ENCODE measurements around the gene GPC3. TPM values are rescaled to one million over a fixed set of nuclear protein-coding genes. Genes with fewer than 3 reads are reported as not detected.

Gene GPC3
- total RNA-seq, 2 donors from 2014 or later, result 1.9 to 2.0 TPM

DNA sequence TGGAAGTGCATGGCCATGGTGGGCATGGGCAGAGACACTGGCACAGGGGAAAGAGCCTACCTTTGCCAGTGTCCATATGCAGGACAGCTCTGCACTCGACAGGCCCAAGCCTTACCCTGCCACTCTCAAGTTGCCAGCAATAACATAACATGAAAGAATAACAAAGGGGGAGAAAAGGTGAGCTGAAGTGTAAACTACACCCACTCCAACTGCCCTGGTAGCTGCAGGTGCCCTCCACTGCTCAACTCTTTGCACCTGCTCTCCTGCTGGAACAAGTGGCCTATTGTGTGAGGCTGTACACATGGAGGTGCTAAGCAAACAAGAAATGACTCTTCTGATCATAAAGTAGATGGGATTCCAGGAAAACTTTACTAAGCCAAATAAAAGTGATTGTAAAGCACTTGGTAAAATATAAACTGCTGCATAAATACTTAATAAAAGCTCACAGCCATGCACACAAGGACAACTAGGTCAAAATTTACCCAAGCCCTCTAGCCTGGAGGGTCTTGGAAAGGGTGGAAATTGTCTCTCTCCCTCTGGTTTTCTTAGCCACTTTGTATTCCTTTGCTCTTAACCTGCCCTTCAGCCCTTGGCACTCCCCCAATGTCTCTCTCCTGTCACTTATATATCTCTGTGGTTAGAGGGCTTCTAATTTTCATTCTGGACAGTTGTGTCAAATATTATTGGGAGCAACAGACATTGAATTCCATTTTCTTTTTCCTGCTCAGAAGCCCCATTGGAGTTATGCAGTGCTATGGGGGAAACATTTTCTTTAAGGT is 308.9 kb downstream of the GPC3 start:
- DNase-seq, result peak; percentile 71
- H3K4me1 ChIP-seq, result no peaks in the 10 kb centered on the region
- H3K9ac ChIP-seq (ENCODE audit: low read depth in 2 of 2, low read length in 2 of 2), result peak overlapping the region in 1 of 2 donors; percentile 35
- intact Hi-C loops (cut with DNase I), result no loop called here
- TF ChIP-seq, protein P1, sequence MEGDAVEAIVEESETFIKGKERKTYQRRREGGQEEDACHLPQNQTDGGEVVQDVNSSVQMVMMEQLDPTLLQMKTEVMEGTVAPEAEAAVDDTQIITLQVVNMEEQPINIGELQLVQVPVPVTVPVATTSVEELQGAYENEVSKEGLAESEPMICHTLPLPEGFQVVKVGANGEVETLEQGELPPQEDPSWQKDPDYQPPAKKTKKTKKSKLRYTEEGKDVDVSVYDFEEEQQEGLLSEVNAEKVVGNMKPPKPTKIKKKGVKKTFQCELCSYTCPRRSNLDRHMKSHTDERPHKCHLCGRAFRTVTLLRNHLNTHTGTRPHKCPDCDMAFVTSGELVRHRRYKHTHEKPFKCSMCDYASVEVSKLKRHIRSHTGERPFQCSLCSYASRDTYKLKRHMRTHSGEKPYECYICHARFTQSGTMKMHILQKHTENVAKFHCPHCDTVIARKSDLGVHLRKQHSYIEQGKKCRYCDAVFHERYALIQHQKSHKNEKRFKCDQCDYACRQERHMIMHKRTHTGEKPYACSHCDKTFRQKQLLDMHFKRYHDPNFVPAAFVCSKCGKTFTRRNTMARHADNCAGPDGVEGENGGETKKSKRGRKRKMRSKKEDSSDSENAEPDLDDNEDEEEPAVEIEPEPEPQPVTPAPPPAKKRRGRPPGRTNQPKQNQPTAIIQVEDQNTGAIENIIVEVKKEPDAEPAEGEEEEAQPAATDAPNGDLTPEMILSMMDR (IDR thresholded peaks at IDR 0.05), result no peak
- no peaks in the 10 kb centered on the region for H3K27me3 ChIP-seq
- peak overlapping the region; percentile 38 for H3K27ac ChIP-seq
- H3K4me3 ChIP-seq, result no peak overlapping the region
- no peaks in the 10 kb centered on the region for H3K36me3 ChIP-seq
- H3K9me3 ChIP-seq, result no peaks in the 10 kb centered on the region

DNA sequence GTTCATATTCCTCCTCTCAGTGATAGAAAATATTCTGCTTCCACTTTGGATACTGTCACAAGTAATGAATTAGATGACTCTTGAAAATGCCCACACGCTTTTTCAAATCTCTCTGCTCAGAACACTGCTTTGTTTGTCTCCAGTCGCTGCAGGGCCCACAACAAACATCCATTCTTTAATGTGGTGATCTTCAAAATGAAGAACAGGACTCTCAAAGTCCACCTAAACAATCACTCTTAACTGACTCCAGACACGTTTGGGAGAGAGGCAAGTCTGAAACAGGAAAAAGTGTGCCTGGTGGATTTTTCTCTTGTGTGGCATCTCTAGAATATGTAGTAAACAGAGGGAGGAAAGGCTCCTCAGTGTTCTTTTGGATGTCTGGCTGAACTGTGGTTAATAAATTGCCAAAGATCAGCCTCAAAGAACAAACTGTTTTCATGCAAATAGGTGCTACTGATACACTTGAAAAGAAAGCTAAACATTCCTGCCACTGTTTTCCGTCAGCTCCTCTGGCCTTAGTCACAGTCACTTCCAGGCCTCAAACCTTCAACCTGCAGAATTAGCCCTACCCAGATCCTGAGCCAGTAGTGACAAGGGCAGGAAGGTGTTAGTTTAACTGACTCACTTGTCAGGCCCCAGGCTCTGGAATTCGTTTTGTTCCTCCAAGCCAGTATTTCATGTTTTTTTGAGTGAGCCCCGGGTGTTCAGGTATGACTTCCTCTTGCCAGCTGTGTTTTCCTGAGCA is 310.5 kb downstream of the GPC3 start:
- Histone ChIP-seq H3K4me3 (no peak overlapping the region), H3K9me3 (no peaks in the 10 kb centered on the region), H3K27me3 (no peaks in the 10 kb centered on the region), H3K9ac (ENCODE audit: low read depth in 2 of 2, low read length in 2 of 2) (peak overlapping the region in 1 of 2 donors; percentile 13), H3K4me1 (no peaks in the 10 kb centered on the region), H3K36me3 (no peaks in the 10 kb centered on the region), H3K27ac (peak overlapping the region; percentile 38)
- intact Hi-C loops (cut with DNase I), result no loop called here
- TF ChIP-seq, protein P1 (IDR thresholded peaks at IDR 0.05), result no peak
- DNase-seq, result no peak

DNA sequence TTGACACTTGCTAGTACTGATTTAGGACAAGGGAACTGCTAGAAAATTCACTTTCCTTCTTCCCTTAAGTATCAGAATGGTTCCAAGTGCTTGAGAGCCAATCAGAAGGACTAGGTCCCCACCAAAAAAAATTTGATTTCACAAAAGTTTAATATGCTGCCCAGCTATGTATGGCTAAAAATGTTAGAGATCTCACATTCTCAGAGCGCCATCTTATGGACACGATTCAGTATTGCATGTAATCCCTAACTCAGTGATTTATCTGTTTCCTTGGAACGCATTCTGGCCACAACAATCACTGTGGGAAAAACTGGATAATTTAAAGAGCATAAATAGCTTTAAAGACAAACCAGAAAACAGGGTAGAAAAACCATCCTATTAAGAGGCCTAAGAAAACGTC is 315.0 kb downstream of the GPC3 start:
- intact Hi-C loops (cut with DNase I), result no loop called here
- peak; percentile 39 for DNase-seq

DNA sequence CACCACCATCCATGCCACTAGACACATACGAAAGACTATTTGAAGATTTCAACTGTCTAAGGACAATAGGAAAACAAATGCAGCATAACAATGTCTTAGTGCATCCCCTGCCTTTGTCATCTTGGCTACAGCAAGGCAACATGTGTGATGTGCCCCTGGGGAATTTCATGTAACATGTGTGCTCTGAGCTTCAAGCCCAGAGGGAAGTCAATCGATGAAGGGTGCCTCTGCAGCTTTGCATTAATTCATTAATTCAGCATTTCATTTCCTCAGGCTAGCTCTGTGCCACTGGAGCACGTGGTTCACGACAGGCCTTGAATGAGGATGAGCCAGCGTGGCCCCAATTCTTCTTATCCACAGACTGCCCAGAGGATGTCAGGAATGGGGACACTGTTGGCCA is 316.2 kb downstream of the GPC3 start:
- H3K27me3 ChIP-seq, result no peaks in the 10 kb centered on the region
- no peak for DNase-seq
- H3K27ac ChIP-seq, result no peak overlapping the region
- no peak overlapping the region for H3K4me3 ChIP-seq
- TF ChIP-seq, protein P1 (IDR thresholded peaks at IDR 0.05), result no peak
- H3K36me3 ChIP-seq, result no peaks in the 10 kb centered on the region
- H3K9ac ChIP-seq (ENCODE audit: low read depth in 2 of 2, low read length in 2 of 2), result no peak overlapping the region
- H3K9me3 ChIP-seq, result no peaks in the 10 kb centered on the region
- no peaks in the 10 kb centered on the region for H3K4me1 ChIP-seq
- intact Hi-C loops (cut with DNase I), result loop anchor here (5.0 to 10.0 kb wide), 2 partner anchors 254 to 332 kb away; partner anchors contain the start of gene GPC4

More for the DNA sequence above, 315.0 kb downstream of the GPC3 start:
- H3K36me3 ChIP-seq, result no peaks in the 10 kb centered on the region
- no peak overlapping the region for H3K4me3 ChIP-seq
- no peak overlapping the region for H3K27ac ChIP-seq
- H3K27me3 ChIP-seq, result no peaks in the 10 kb centered on the region
- no peak overlapping the region for H3K9ac ChIP-seq (ENCODE audit: low read depth in 2 of 2, low read length in 2 of 2)
- no peaks in the 10 kb centered on the region for H3K4me1 ChIP-seq
- no peaks in the 10 kb centered on the region for H3K9me3 ChIP-seq
- TF ChIP-seq, protein P1 (IDR thresholded peaks at IDR 0.05), result peak; percentile 71

DNA sequence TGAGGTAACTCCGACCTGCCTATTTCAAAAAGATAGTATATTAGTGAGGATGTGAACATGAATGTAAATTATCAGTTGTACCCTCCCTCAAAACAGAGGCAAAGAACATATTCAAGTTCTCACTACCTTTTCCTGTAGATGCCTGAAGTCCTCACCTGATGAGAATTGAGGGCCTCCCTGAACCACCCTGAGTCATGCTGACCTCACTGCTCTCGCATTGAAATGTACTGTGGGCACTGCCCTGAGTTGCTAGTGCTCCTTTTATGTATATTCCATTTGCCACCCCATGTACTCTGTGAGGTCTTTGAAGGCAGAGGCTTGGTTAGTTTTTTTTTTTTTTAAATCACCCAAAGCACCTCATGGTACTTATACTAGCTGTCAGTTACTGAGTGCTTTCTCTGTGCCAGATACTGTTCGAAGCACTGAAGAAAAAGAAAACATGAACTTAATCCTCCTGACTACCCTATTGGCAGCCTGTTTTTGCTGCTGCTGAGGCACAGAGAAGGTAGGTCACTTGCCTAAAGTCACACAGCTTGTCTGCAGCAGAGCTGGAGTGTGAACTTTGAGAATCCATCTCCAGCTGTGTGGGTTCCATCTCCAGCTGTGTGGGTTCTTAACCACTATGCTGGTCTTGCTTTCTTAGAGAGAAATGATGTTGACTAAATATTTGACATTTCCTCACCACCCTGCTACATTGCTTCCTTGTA is 317.0 kb downstream of the GPC3 start:
- Histone ChIP-seq H3K4me1 (no peaks in the 10 kb centered on the region), H3K27me3 (no peaks in the 10 kb centered on the region), H3K27ac (no peak overlapping the region), H3K4me3 (no peak overlapping the region), H3K36me3 (no peaks in the 10 kb centered on the region), H3K9ac (ENCODE audit: low read depth in 2 of 2, low read length in 2 of 2) (no peak overlapping the region), H3K9me3 (no peaks in the 10 kb centered on the region)
- intact Hi-C loops (cut with DNase I), result loop anchor here (5.0 to 10.0 kb wide), 2 partner anchors 254 to 331 kb away; partner anchors contain the start of gene GPC4
- TF ChIP-seq, protein P1 (IDR thresholded peaks at IDR 0.05), result no peak
- no peak for DNase-seq
